Heart right ventricle (tissue), 16 donors: Measurements from ENCODE around the gene CARD11. TPM values are rescaled to one million over a fixed set of nuclear protein-coding genes. Genes with fewer than 3 reads are reported as not detected.

ENCODE experiments used
- ATAC-seq, 8 donors: fragments of 200-7000 bp; cut with Tn5 transposase; one replicate each; pipeline ENCODE4 v1.9.1; 2020; ENCODE audit warnings: mild to moderate bottlenecking in 8 of 8, moderate library complexity in 8 of 8, moderate number of reproducible peaks in 1 of 8
- DNase-seq, 2 donors: peaks; one replicate each; pipeline ENCODE4 v3.0.0-alpha.2; 2020
- H3K27ac ChIP-seq, 10 donors: fragments of 200-600 bp; sonication (generic) in 2 of 10; one replicate each; pipeline versions ENCODE4 v1.5.0 to v1.8.0; 2020 to 2022; ENCODE audit warnings: mild to moderate bottlenecking in 3 of 10
- H3K27me3 ChIP-seq, 7 donors: fragments of 200-600 bp; one replicate each; pipeline ENCODE4 v1.8.0; 2021 to 2022; ENCODE audit warnings: mild to moderate bottlenecking in 2 of 7
- H3K36me3 ChIP-seq, 9 donors: fragments of 200-600 bp; sonication (generic) in 1 of 9; one replicate each; pipeline versions ENCODE4 v1.5.0 to v1.8.0; 2020 to 2022; ENCODE audit warnings: mild to moderate bottlenecking in 2 of 9
- H3K4me1 ChIP-seq, 9 donors: fragments of 200-600 bp; sonication (generic) in 1 of 9; one replicate each; pipeline versions ENCODE4 v1.5.0 to v1.8.0; 2020 to 2022; ENCODE audit warnings: mild to moderate bottlenecking in 4 of 9
- H3K4me3 ChIP-seq, 10 donors: fragments of 200-600 bp; sonication (generic) in 2 of 10; one replicate each; pipeline versions ENCODE4 v1.5.0 to v1.8.0; 2020 to 2022; ENCODE audit warnings: mild to moderate bottlenecking in 7 of 10, moderate library complexity in 2 of 10
- H3K9me3 ChIP-seq, 11 donors: fragments of 200-600 bp in 10 of 11; sonication (generic) in 2 of 11; one replicate each; pipeline versions ENCODE4 v1.5.0 to v1.8.0; 2013 to 2022; ENCODE audit warnings: mild to moderate bottlenecking in 2 of 11, control low read depth in 1 of 11, moderate library complexity in 1 of 11
- WGBS, 2 donors: extraction: QIAGEN DNeasy Blood & Tissue Kit; methylation state at CpG; one replicate each; pipeline ENCODE4 v1.1.7; 2013; ENCODE audit warnings: inconsistent platforms in 1 of 2; 5-methylcytosine and 5-hydroxymethylcytosine counted together
- intact Hi-C, 10 donors: fragments of 100-400 bp; cut with DNase I; formaldehyde crosslinking; loops; one replicate each; pipeline versions ENCODE4 v1.11.1 to v1.14.2; 2022
- polyA plus RNA-seq, 2 donors: library from polyadenylated mRNA; stranded (reverse); fragments of 200-250 nt; gene quantifications; one replicate each; pipeline ENCODE4 v1.2.3, GENCODE V29; 2013
- total RNA-seq, 10 donors: library from RNA; stranded (reverse); fragmentation: NEBNext Ultra II Directional in 3 of 10; extraction: Animal tissue kit (Norgen Biotek cat#: 25700) in 3 of 10; gene quantifications; one replicate each; pipeline versions ENCODE4 v1.2.1 to v1.2.4, GENCODE V29; 2021 to 2023
- TF ChIP-seq, protein P1 (sequence below), 9 donors: fragments of 200-600 bp; sonication (generic) in 2 of 9; IDR thresholded peaks; one replicate each; pipeline versions ENCODE4 v1.5.0 to v1.8.0; 2021 to 2022; ENCODE audit warnings: antibody characterized with exemption in 9 of 9, mild to moderate bottlenecking in 5 of 9, moderate library complexity in 1 of 9
- donor health status: Arrhythmogenic right ventricular cardiomyopathy.
- donor health status: ischemic (EF 13 %, LVEDD 7.1; RV severe dilation, severe dysfunction).
- donor health status: healthy with polysubstance abuse.
- donor health status: DM: no; HTN: yes; CAD: no.
- donor health status: DM: no; HTN: no; CAD: no.
- donor health status: ischemic (EF 25% LVEDD 6.9; RV normal size, moderate dysfunction).
- donor health status: ischemic (EF 25% LVEDD 5.7; RV mildly dilated, moderate dysfunction).
- donor health status: healthy.
- donor health status: DM: yes; HTN: yes; CAD: no.
- donor health status: Ischemic cardiomyopathy.
- donor health status: ischemic (EF 35%, LVEDD 5.7; RV mildly dilated, moderate dysfunction).
- donor health status: nonischemic (EF 11% LVEDD 7.7; RV severe dilation, severe dysfunction).
- donor health status: DM: yes; HTN: yes; CAD: no.
- donor health status: PGD.
- donor health status: ischemic (EF 29% LVEDD 5.4; RV normal size, mild dysfunction).
- donor health status: nonischemic (EF 23%, LVEDD 6.1; RV moderate dilation, normal function).

Gene CARD11
- total and polyA plus RNA-seq, 12 donors: 0.14 to 1.7 (median 0.30) TPM; not detected in 1

DNA sequence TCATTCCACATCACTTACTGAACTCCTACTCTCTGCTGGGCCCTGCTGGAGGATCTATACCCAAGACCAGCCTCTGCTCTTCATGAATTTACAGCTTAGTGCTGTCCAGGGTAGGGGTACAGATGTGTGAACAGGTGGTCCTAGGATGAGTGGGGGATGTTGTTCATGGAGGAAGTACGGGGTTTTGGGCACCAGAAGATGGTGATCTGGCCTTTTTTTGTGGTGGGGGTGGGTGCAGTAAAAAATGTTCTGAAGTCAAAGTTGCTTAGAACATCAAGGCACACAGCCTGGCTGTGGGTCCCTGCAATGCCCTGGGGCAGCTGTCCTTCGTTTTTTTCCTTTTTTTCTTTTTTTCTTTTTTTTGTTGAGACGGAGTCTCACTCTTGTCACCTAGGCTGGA lies 165.4 kb downstream of the CARD11 start:
- no peak for ATAC-seq
- WGBS, 2 donors: 70 to 83% methylated on average over 3 of the region's 3 CpGs

GRCh38 chr7:2876031-2876731 lies 167.5 kb downstream of the CARD11 start:
- intact Hi-C loops: loop anchor here in 1 of 10 donors (10.0 kb wide), 1 partner anchor 1019 kb away; no protein-coding TSS in a partner anchor
- WGBS, 2 donors: 71 to 73% methylated on average over 24 of the region's 24 CpGs
- DNase-seq: no peak
- TF ChIP-seq, protein P1, sequence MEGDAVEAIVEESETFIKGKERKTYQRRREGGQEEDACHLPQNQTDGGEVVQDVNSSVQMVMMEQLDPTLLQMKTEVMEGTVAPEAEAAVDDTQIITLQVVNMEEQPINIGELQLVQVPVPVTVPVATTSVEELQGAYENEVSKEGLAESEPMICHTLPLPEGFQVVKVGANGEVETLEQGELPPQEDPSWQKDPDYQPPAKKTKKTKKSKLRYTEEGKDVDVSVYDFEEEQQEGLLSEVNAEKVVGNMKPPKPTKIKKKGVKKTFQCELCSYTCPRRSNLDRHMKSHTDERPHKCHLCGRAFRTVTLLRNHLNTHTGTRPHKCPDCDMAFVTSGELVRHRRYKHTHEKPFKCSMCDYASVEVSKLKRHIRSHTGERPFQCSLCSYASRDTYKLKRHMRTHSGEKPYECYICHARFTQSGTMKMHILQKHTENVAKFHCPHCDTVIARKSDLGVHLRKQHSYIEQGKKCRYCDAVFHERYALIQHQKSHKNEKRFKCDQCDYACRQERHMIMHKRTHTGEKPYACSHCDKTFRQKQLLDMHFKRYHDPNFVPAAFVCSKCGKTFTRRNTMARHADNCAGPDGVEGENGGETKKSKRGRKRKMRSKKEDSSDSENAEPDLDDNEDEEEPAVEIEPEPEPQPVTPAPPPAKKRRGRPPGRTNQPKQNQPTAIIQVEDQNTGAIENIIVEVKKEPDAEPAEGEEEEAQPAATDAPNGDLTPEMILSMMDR (IDR thresholded peaks at IDR 0.05): no peak
- Histone ChIP-seq H3K36me3 (no peaks in the 10 kb centered on the region), H3K9me3 (no peaks in the 10 kb centered on the region), H3K27ac (no peak overlapping the region), H3K4me1 (peaks cover 0 to 9% (median 2%) of the 10 kb centered on the region in 9 donors), H3K4me3 (no peak overlapping the region), H3K27me3 (peaks cover 0 to 10% (median 0%) of the 10 kb centered on the region in 7 donors)
- ATAC-seq: no peak

More for the DNA sequence above, 165.4 kb downstream of the CARD11 start:
- Histone ChIP-seq H3K4me1 (peaks cover 0 to 6% (median 0%) of the 10 kb centered on the region in 9 donors), H3K27me3 (peaks cover 0 to 10% (median 0%) of the 10 kb centered on the region in 7 donors), H3K27ac (no peak overlapping the region), H3K9me3 (no peaks in the 10 kb centered on the region), H3K36me3 (no peaks in the 10 kb centered on the region), H3K4me3 (no peak overlapping the region)
- no peak for DNase-seq
- TF ChIP-seq, protein P1 (IDR thresholded peaks at IDR 0.05): no peak
- intact Hi-C loops: loop anchor here in 1 of 10 donors (10.0 kb wide), 1 partner anchor 1016 kb away; no protein-coding TSS in a partner anchor

- DNase-seq (no peak), ATAC-seq (peak in 3 of 8 donors; percentile 34 to 46 (median 34))
- WGBS, 2 donors: 42 to 54% methylated on average over 7 of the region's 7 CpGs
- Histone ChIP-seq H3K4me3 (no peak overlapping the region), H3K9me3 (no peaks in the 10 kb centered on the region), H3K27ac (peak overlapping the region in 3 of 10 donors; percentile 10 to 52 (median 34)), H3K27me3 (peaks cover 0 to 7% (median 0%) of the 10 kb centered on the region in 7 donors), H3K4me1 (peaks cover 0 to 22% (median 13%) of the 10 kb centered on the region in 9 donors), H3K36me3 (no peaks in the 10 kb centered on the region)
- intact Hi-C loops: loop anchor here in 3 of 10 donors (5.0 to 10.0 kb wide), 3 partner anchors 278 to 1023 kb away; no protein-coding TSS in a partner anchor
- TF ChIP-seq, protein P1 (IDR thresholded peaks at IDR 0.05): no peak
These were observed 169.7 kb downstream of the CARD11 start for GRCh38 chr7:2873686-2874551.

- Histone ChIP-seq H3K27me3 (peaks cover 0 to 7% (median 0%) of the 10 kb centered on the region in 7 donors), H3K9me3 (no peaks in the 10 kb centered on the region), H3K4me3 (no peak overlapping the region), H3K36me3 (no peaks in the 10 kb centered on the region), H3K4me1 (peaks cover 0 to 22% (median 13%) of the 10 kb centered on the region in 9 donors), H3K27ac (peak overlapping the region in 2 of 10 donors; percentile 10 to 34)
- peak in 1 of 2 donors; percentile 43 for DNase-seq
- intact Hi-C loops: loop anchor here in 3 of 10 donors (5.0 to 10.0 kb wide), 3 partner anchors 279 to 1024 kb away; no protein-coding TSS in a partner anchor
- ATAC-seq: no peak
- 41 to 46% methylated on average over 10 of the region's 10 CpGs for WGBS, 2 donors
- TF ChIP-seq, protein P1 (IDR thresholded peaks at IDR 0.05): no peak
These were observed 170.5 kb downstream of the CARD11 start for GRCh38 chr7:2873146-2873545.
